Measurements from ENCODE around the gene NAA35. TPM values are rescaled to one million over a fixed set of nuclear protein-coding genes. Genes with fewer than 3 reads are reported as not detected.

Gene NAA35
- total and polyA plus RNA-seq, 11 donors, result 4.0 to 21.8 (median 16.5) TPM

DNA sequence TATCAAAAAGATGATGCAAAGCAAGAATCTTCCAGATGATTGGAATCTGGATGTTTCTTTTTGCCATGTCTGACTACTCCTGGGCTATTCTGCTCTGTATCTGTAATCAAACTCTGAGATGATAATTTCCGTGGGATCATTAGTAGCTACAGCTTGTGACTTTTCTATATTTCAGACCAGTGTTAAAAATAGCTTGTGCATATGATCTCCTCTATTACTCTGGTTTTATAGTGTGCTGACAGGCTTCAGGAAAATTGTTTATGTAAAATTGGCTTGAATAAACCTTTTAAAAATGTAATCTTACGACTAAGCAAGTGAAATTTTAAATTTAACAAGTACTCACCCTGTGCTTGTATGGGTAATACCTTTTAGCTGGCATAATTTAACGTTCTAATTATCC, 40.4 kb downstream of the NAA35 start:
- intact Hi-C loops (cut with DNase I), result no loop called here
- Histone ChIP-seq H3K36me3 (peaks cover 0 to 72% (median 61%) of the 10 kb centered on the region in 9 donors), H3K27me3 (no peaks in the 10 kb centered on the region), H3K4me1 (peaks cover 0 to 21% (median 0%) of the 10 kb centered on the region in 12 donors), H3K9me3 (no peaks in the 10 kb centered on the region), H3K4me3 (no peak overlapping the region), H3K27ac (no peak overlapping the region)
- DNase-seq (no peak), ATAC-seq (no peak)
- WGBS, 4 donors, result 61 to 70% (median 63%) methylated on average over 3 of the region's 3 CpGs
- TF ChIP-seq CTCF (IDR thresholded peaks at IDR 0.05) (no peak), POLR2A (IDR thresholded peaks at IDR 0.05) (no peak)

GRCh38 chr9:85984457-85984856, 43.5 kb downstream of the NAA35 start:
- Histone ChIP-seq H3K27ac (no peak overlapping the region), H3K27me3 (no peaks in the 10 kb centered on the region), H3K36me3 (peaks cover 0 to 52% (median 39%) of the 10 kb centered on the region in 9 donors), H3K4me1 (peaks cover 0 to 21% (median 0%) of the 10 kb centered on the region in 12 donors), H3K4me3 (no peak overlapping the region), H3K9me3 (no peaks in the 10 kb centered on the region)
- DNase-seq, result no peak
- intact Hi-C loops (cut with DNase I), result no loop called here
- TF ChIP-seq POLR2A (IDR thresholded peaks at IDR 0.05) (no peak), CTCF (IDR thresholded peaks at IDR 0.05) (no peak)
- no peak for ATAC-seq
- 94 to 99% (median 98%) methylated on average over 2 of the region's 2 CpGs for WGBS, 4 donors

- no peak for DNase-seq
- peaks cover 0 to 40% (median 17%) of the 10 kb centered on the region in 9 donors for H3K36me3 ChIP-seq
Observed at GRCh38 chr9:85987236-85987635, 46.3 kb downstream of the NAA35 start.

GRCh38 chr9:85994191-85994590, 53.2 kb downstream of the NAA35 start:
- H3K27ac ChIP-seq, result no peak overlapping the region
- H3K4me3 ChIP-seq, result no peak overlapping the region
- DNase-seq (no peak), ATAC-seq (no peak)
- no peaks in the 10 kb centered on the region for H3K27me3 ChIP-seq
- WGBS, 4 donors, result 86 to 91% (median 88%) methylated on average over 2 of the region's 2 CpGs
- TF ChIP-seq POLR2A (IDR thresholded peaks at IDR 0.05), result no peak
- TF ChIP-seq CTCF (IDR thresholded peaks at IDR 0.05), result no peak
- H3K9me3 ChIP-seq, result no peaks in the 10 kb centered on the region
- no peaks in the 10 kb centered on the region for H3K4me1 ChIP-seq
- intact Hi-C loops (cut with DNase I), result no loop called here
- peaks cover 0 to 48% (median 27%) of the 10 kb centered on the region in 9 donors for H3K36me3 ChIP-seq

More at GRCh38 chr9:85987236-85987635, 46.3 kb downstream of the NAA35 start:
- ATAC-seq, result no peak
- Histone ChIP-seq H3K27me3 (no peaks in the 10 kb centered on the region), H3K27ac (no peak overlapping the region), H3K4me3 (no peak overlapping the region), H3K9me3 (no peaks in the 10 kb centered on the region), H3K4me1 (peaks cover 0 to 11% (median 0%) of the 10 kb centered on the region in 12 donors)
- 77 to 89% (median 87%) methylated on average over 3 of the region's 3 CpGs for WGBS, 4 donors
- TF ChIP-seq POLR2A (IDR thresholded peaks at IDR 0.05) (no peak), CTCF (IDR thresholded peaks at IDR 0.05) (no peak)
- intact Hi-C loops (cut with DNase I), result no loop called here

Data from heart left ventricle (tissue), 16 donors.